ENCODE data around the gene RAB11B. TPM values are rescaled to one million over a fixed set of nuclear protein-coding genes. Genes with fewer than 3 reads are reported as not detected.

The RAB11B gene
- total and polyA plus RNA-seq, 2 of the 13 experiments (the other 11 are each of a cell fraction or from before 2014, with no cell fraction given), result 6.0 to 28.4 TPM

- no peak for TF ChIP-seq ZBTB40 (IDR thresholded peaks at IDR 0.05)
- TF ChIP-seq ZBTB40 (CRISPR knock-in tag; IDR thresholded peaks at IDR 0.05), result no peak
- no peak for TF ChIP-seq ZBTB37 (CRISPR knock-in tag; IDR thresholded peaks at IDR 0.05)
- TF ChIP-seq FOXK1 (CRISPR knock-in tag; IDR thresholded peaks at IDR 0.05; ENCODE audit: borderline replicate concordance, low read depth), result no peak
- no peak for TF ChIP-seq DBP (CRISPR knock-in tag; IDR thresholded peaks at IDR 0.05; ENCODE audit: not compliant biosample characterization)
- no peak for TF ChIP-seq ZNF10 (CRISPR knock-in tag; IDR thresholded peaks at IDR 0.05; ENCODE audit: borderline replicate concordance, low read depth)
- no peak for TF ChIP-seq ZNF670 (CRISPR knock-in tag; IDR thresholded peaks at IDR 0.05; ENCODE audit: borderline replicate concordance)
- no peak for TF ChIP-seq SIX4 (CRISPR knock-in tag; IDR thresholded peaks at IDR 0.05)
- TF ChIP-seq IRF9 (CRISPR knock-in tag; IDR thresholded peaks at IDR 0.05; ENCODE audit: borderline replicate concordance), result 0 out of 2 replicates have a peak, but pooled peaks have one; percentile 33
- TF ChIP-seq PITX1 (CRISPR knock-in tag; IDR thresholded peaks at IDR 0.05), result no peak
- peak; percentile 81 for TF ChIP-seq PBX2 (CRISPR knock-in tag; IDR thresholded peaks at IDR 0.05)
- TF ChIP-seq ZKSCAN1 (IDR thresholded peaks at IDR 0.05; ENCODE audit: low read length), result no peak
- TF ChIP-seq KDM5B (CRISPR knock-in tag; IDR thresholded peaks at IDR 0.05; ENCODE audit: borderline replicate concordance), result no peak
Observed at GRCh38 chr19:8412783-8413628, 22.8 kb downstream of the RAB11B start, which contains the start of gene MARCHF2 (continued).
